ENCODE data around the gene HEPACAM. TPM values are rescaled to one million over a fixed set of nuclear protein-coding genes. Genes with fewer than 3 reads are reported as not detected.

The HEPACAM gene
- total RNA-seq, 6 experiments from 2014 or later, result 0.31 TPM; not detected in 5

DNA sequence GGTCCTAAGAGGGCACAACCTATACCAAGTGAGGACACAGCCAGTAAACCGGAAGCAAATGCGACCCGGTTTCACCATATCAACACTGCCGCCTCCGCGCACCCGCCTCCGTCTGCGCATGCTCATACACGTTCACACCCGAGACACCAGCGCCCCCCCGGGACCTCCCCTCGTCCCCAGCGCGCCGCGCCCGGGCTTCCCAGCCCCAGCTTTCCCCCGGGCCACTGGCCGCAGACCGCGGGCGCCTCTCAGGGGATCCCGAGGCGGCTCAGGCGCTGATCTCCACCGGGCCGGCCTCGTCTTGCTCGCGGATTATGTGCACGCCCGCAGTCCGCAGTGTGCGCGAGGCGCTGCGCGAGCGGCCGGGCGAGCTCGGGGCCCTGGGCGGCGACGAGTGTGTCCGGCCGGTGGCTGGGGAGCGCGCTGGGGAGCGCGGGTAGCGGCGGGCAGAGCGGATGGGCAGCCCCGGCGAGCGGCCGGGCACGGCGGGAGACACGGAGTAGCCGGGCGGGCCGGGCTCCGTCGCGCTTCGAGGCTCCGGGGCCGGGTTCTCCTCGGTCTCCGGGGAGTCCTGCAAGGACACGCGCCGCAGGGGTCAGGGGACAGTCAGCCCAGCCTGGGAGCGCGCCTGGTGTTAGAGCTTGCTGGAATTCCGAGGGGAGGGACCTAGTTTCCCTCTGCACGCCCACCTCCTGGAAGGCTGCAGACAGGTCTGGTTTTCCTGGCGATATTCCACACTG, 14.8 kb downstream of the HEPACAM start:
- no peak overlapping the region for H3K27ac Mint-ChIP-seq
- peaks cover 16% of the 10 kb centered on the region for H3K4me1 Mint-ChIP-seq (ENCODE audit: low read depth)
- TF ChIP-seq CTCF (IDR thresholded peaks at IDR 0.05), result no peak

DNA sequence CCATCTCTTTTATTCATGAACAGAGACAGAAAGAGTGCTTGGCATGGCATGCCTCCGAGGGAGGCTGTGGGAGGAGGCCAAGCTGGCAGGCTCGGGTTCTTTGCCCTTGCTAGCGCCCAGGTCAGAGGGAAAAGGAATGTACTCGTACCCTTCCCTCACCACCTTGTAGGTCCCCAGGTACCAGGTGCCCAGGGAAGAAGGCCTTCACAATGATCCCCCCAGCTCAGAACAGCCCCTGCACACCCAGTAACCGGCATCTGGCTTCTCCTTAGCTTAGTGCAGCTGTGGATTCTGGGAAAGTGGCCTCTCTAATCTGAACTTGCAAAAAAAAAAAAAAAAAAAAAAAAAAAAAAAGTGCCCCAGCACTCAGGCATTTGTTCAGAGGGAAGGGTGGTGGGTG, 15.5 kb downstream of the HEPACAM start:
- Mint-ChIP-seq H3K4me3 (no peak overlapping the region), H3K9me3 (0 out of 2 replicates have a peak, but pooled peaks cover under 1% of the 10 kb centered on the region), H3K27me3 (ENCODE audit: insufficient read depth) (peaks cover 2% of the 10 kb centered on the region), H3K4me1 (ENCODE audit: low read depth) (peaks cover 23% of the 10 kb centered on the region), H3K27ac (no peak overlapping the region), H3K36me3 (ENCODE audit: low read depth) (peaks cover 1% of the 10 kb centered on the region; the same call in 1 of the 2 replicates)
- no peak for DNase-seq
- no peak for TF ChIP-seq CTCF (IDR thresholded peaks at IDR 0.05)

More for the DNA sequence above, 14.8 kb downstream of the HEPACAM start:
- Mint-ChIP-seq H3K4me3 (no peak overlapping the region), H3K9me3 (no peaks in the 10 kb centered on the region), H3K36me3 (ENCODE audit: low read depth) (no peaks in the 10 kb centered on the region), H3K27me3 (ENCODE audit: insufficient read depth) (peaks cover 2% of the 10 kb centered on the region)
- DNase-seq, result no peak

- DNase-seq, result no peak
- peaks cover 28% of the 10 kb centered on the region for H3K4me1 Mint-ChIP-seq (ENCODE audit: low read depth)
- TF ChIP-seq CTCF (IDR thresholded peaks at IDR 0.05), result no peak
- no peak overlapping the region for H3K4me3 Mint-ChIP-seq
- H3K27me3 Mint-ChIP-seq (ENCODE audit: insufficient read depth), result peaks cover 2% of the 10 kb centered on the region
- peaks cover 4% of the 10 kb centered on the region; the same call in 1 of the 2 replicates for H3K9me3 Mint-ChIP-seq
- peaks cover 5% of the 10 kb centered on the region; the same call in 1 of the 2 replicates for H3K36me3 Mint-ChIP-seq (ENCODE audit: low read depth)
- no peak overlapping the region for H3K27ac Mint-ChIP-seq
Observed at GRCh38 chr11:124919898-124920297, 15.9 kb downstream of the HEPACAM start.

GRCh38 chr11:124918950-124919349, 16.9 kb downstream of the HEPACAM start, which contains the start of gene HEPN1:
Gene HEPN1, plus strand, starts transcription at chr11:124919250.
- peaks cover 4% of the 10 kb centered on the region; the same call in 1 of the 2 replicates for H3K9me3 Mint-ChIP-seq
- no peak within 1 kb of the TSS for H3K27ac Mint-ChIP-seq
- H3K4me3 Mint-ChIP-seq, result no peak within 1 kb of the TSS
- TF ChIP-seq CTCF (IDR thresholded peaks at IDR 0.05), result no peak
- peaks cover 29% of the 10 kb centered on the region for H3K4me1 Mint-ChIP-seq (ENCODE audit: low read depth)
- peaks cover 2% of the 10 kb centered on the region for H3K27me3 Mint-ChIP-seq (ENCODE audit: insufficient read depth)
- peaks cover 5% of the 10 kb centered on the region; the same call in 1 of the 2 replicates for H3K36me3 Mint-ChIP-seq (ENCODE audit: low read depth)
- DNase-seq, result no peak

- no peak for DNase-seq
- H3K4me1 Mint-ChIP-seq (ENCODE audit: low read depth), result peaks cover 29% of the 10 kb centered on the region
- peaks cover 2% of the 10 kb centered on the region for H3K27me3 Mint-ChIP-seq (ENCODE audit: insufficient read depth)
- peaks cover 6% of the 10 kb centered on the region; the same call in 1 of the 2 replicates for H3K36me3 Mint-ChIP-seq (ENCODE audit: low read depth)
- no peak overlapping the region for H3K4me3 Mint-ChIP-seq
- no peak for TF ChIP-seq CTCF (IDR thresholded peaks at IDR 0.05)
- peaks cover 10% of the 10 kb centered on the region for H3K9me3 Mint-ChIP-seq
- H3K27ac Mint-ChIP-seq, result no peak overlapping the region
Observed at GRCh38 chr11:124917115-124917637, 18.7 kb downstream of the HEPACAM start.
